ENCODE results near the gene C1QL2.

GRCh38 chr2:119147776-119148715, 10.5 kb downstream of the C1QL2 start:
- TF ChIP-seq CTCF (IDR thresholded peaks at IDR 0.05) (no peak), POLR2A (IDR thresholded peaks at IDR 0.05) (no peak)
